ENCODE data around the gene TTLL5.
"Not testable (repeated sequence)": the region's sequence is repeated elsewhere in the genome, so short reads cannot be mapped to it uniquely, and the experiment has no call there.

The TTLL5 gene

GRCh38 chr14:75920421-75920820 is 259.4 kb downstream of the TTLL5 start:
- not testable (repeated sequence) for DNase-seq

- DNase-seq: not testable (repeated sequence)
These were observed 264.2 kb downstream of the TTLL5 start for GRCh38 chr14:75925141-75925840.

GRCh38 chr14:75926431-75927115 is 265.5 kb downstream of the TTLL5 start:
- DNase-seq: no peak

- no peak for DNase-seq
These were observed 266.6 kb downstream of the TTLL5 start for GRCh38 chr14:75927564-75928087.

- no peak for DNase-seq
These were observed 267.7 kb downstream of the TTLL5 start for GRCh38 chr14:75928690-75929181.

- DNase-seq: no peak
These were observed 272.8 kb downstream of the TTLL5 start for GRCh38 chr14:75933712-75934296.

GRCh38 chr14:75934998-75935628 is 274.1 kb downstream of the TTLL5 start:
- no peak for DNase-seq

GRCh38 chr14:75939200-75939599 is 278.2 kb downstream of the TTLL5 start:
- DNase-seq: no peak

- no peak for DNase-seq
These were observed 280.0 kb downstream of the TTLL5 start for GRCh38 chr14:75941030-75941429.

- DNase-seq: no peak
These were observed 283.7 kb downstream of the TTLL5 start for GRCh38 chr14:75944607-75945241.

GRCh38 chr14:75946785-75947184 is 285.7 kb downstream of the TTLL5 start:
- no peak for DNase-seq

- DNase-seq: no peak
These were observed 291.4 kb downstream of the TTLL5 start for GRCh38 chr14:75952489-75952888.

- no peak for DNase-seq
These were observed 298.0 kb downstream of the TTLL5 start for GRCh38 chr14:75959031-75959430.

GRCh38 chr14:75960231-75960630 is 299.2 kb downstream of the TTLL5 start:
- DNase-seq: no peak

GRCh38 chr14:75961662-75962061 is 300.6 kb downstream of the TTLL5 start:
- no peak for DNase-seq

- DNase-seq: no peak
These were observed 306.8 kb downstream of the TTLL5 start for GRCh38 chr14:75967866-75968265.

- DNase-seq: no peak
These were observed 307.4 kb downstream of the TTLL5 start for GRCh38 chr14:75968456-75968855.

GRCh38 chr14:75969126-75969525 is 308.1 kb downstream of the TTLL5 start:
- DNase-seq: no peak

- no peak for DNase-seq
These were observed 308.8 kb downstream of the TTLL5 start for GRCh38 chr14:75969891-75970290.

GRCh38 chr14:75970989-75971388 is 309.9 kb downstream of the TTLL5 start:
- DNase-seq: no peak

- no peak for DNase-seq
These were observed 310.5 kb downstream of the TTLL5 start for GRCh38 chr14:75971509-75971908.

GRCh38 chr14:75972801-75973421 is 311.9 kb downstream of the TTLL5 start:
- no peak for DNase-seq

All from CD4-positive, alpha-beta T cell treated with Interleukin-10 for 1 hour (primary cell).